ENCODE measurements around the gene IKBKG.
"Not testable (repeated sequence)": the region's sequence is repeated elsewhere in the genome, so short reads cannot be mapped to it uniquely, and the experiment has no call there.

DNA sequence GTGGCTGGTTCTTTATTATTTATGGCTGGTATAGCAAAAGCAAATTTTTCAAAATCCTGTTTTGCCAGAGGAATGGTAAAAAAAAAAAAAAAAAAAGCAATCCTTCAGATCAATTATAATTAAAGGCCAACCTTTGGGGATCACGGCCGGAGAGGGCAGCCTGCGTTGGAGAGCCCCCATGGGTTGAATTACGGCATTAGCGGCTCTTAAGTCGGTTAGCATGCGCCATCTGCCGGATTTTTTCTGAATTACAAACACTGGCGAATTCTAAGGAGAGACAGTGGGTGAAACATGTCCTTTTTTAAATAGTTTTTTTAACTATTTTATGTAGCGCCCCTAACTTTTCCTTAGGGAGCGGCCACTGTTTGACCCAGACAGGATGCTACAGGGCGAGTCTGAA, 66.2 kb downstream of the IKBKG start:
- TF ChIP-seq CTCF (conservative IDR thresholded peaks at IDR 0.05; ENCODE audit: low read depth, low read length); SMC3 (IDR thresholded peaks at IDR 0.05; ENCODE audit: low read depth, low read length); BHLHE40 (IDR thresholded peaks at IDR 0.05; ENCODE audit: low read depth, low read length); POLR2A (IDR thresholded peaks at IDR 0.05; ENCODE audit: low read depth, low read length); RFX5 (IDR thresholded peaks at IDR 0.05; ENCODE audit: low read depth, low read length); RCOR1 (IDR thresholded peaks at IDR 0.05; ENCODE audit: insufficient replicate concordance, low read length); RAD21 (IDR thresholded peaks at IDR 0.05; ENCODE audit: low read length); USF2 (IDR thresholded peaks at IDR 0.05; ENCODE audit: low read depth, low read length); MXI1 (IDR thresholded peaks at IDR 0.05; ENCODE audit: borderline replicate concordance, low read depth, low read length); FOS (IDR thresholded peaks at IDR 0.05; ENCODE audit: low read depth, low read length); CHD1 (IDR thresholded peaks at IDR 0.05; ENCODE audit: low read depth, low read length); MAFK (IDR thresholded peaks at IDR 0.05; ENCODE audit: low read depth, low read length): not testable (repeated sequence)
